Measurements from ENCODE around the gene ARFGEF2. TPM values are rescaled to one million over a fixed set of nuclear protein-coding genes. Genes with fewer than 3 reads are reported as not detected.

ARFGEF2 gene
- total and polyA plus RNA-seq, 4 donors = 10.3 to 51.3 (median 16.6) TPM

DNA sequence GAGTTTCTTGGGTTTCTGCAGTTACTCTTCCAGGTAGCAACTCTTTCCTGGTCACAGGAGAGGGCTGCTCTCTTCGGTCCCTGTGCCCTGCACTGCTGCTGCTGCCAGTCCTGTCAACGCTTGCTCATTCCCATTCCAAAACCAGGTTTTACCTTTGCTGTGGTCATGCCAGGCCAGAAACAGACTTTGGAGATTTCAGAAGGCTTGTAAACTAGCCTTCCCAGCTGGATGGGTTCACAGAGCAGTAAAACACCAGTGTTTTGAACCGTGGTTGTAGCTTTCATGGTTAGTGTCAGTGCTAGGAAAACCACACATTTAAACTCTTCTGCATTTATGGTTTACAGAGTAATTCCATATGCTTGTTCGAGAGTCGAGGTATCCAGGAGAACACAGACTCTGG is 16.2 kb downstream of the ARFGEF2 start:
- Histone ChIP-seq H3K9ac (ENCODE audit: low read depth in 1 of 2, low read length in 2 of 2) (no peak overlapping the region), H3K36me3 (ENCODE audit: control insufficient read depth in 4 of 4, insufficient read depth in 3 of 4, low read depth in 1 of 4, low read length in 3 of 4) (peaks cover 0 to 6% (median 2%) of the 10 kb centered on the region in 4 donors), H3K27me3 (ENCODE audit: control insufficient read depth in 4 of 4, insufficient read depth in 4 of 4, low read length in 3 of 4) (no peaks in the 10 kb centered on the region), H3K27ac (ENCODE audit: low read depth in 1 of 2, low read length in 2 of 2) (peak overlapping the region in 1 of 2 donors; percentile 23), H3K4me3 (ENCODE audit: low read depth in 1 of 3, low read length in 3 of 3) (no peak overlapping the region), H3K9me3 (ENCODE audit: control insufficient read depth in 4 of 4, low read length in 3 of 4) (no peaks in the 10 kb centered on the region), H3K4me1 (ENCODE audit: control insufficient read depth in 4 of 4, insufficient read depth in 4 of 4, low read length in 3 of 4) (peaks cover 12 to 27% (median 20%) of the 10 kb centered on the region in 4 donors)
- TF ChIP-seq EGR1 (IDR thresholded peaks at IDR 0.05; ENCODE audit: low read depth in 2 of 2) (no peak), RXRA (IDR thresholded peaks at IDR 0.05) (peak in 1 of 2 donors; percentile 52), RAD21 (IDR thresholded peaks at IDR 0.05) (peak in 1 of 2 donors; percentile 10), HNF4A (conservative IDR thresholded peaks at IDR 0.05) (peak; percentile 24 to 63)
- TF ChIP-seq, protein P1, sequence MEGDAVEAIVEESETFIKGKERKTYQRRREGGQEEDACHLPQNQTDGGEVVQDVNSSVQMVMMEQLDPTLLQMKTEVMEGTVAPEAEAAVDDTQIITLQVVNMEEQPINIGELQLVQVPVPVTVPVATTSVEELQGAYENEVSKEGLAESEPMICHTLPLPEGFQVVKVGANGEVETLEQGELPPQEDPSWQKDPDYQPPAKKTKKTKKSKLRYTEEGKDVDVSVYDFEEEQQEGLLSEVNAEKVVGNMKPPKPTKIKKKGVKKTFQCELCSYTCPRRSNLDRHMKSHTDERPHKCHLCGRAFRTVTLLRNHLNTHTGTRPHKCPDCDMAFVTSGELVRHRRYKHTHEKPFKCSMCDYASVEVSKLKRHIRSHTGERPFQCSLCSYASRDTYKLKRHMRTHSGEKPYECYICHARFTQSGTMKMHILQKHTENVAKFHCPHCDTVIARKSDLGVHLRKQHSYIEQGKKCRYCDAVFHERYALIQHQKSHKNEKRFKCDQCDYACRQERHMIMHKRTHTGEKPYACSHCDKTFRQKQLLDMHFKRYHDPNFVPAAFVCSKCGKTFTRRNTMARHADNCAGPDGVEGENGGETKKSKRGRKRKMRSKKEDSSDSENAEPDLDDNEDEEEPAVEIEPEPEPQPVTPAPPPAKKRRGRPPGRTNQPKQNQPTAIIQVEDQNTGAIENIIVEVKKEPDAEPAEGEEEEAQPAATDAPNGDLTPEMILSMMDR (IDR thresholded peaks at IDR 0.05; ENCODE audit: low read depth, low read length, missing input control) = no peak
- no peak for DNase-seq (ENCODE audit: low spot score)
- WGBS = 48% methylated on average over 5 of the region's 5 CpGs

DNA sequence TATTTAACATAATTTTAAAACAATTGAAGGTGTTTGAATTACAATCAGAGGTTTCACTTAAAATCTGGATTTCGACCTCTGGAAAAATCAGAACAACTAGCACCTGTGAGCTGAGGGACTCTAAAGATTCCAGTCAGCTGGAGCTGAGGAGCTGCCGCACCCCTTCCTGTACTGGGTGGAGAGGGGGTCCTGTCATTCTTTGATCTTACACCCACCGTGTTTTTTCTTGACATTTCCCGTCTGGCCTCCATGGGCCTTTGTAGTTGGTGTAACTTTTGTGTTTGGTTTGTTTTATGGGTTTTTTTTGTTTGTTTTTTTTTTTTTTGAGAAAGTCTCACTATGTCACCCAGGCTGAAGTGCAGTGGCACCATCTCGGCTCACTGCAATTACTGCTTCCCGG is 17.2 kb downstream of the ARFGEF2 start:
- 78% methylated on average over 6 of the region's 6 CpGs for WGBS
- H3K27ac ChIP-seq (ENCODE audit: low read depth in 1 of 2, low read length in 2 of 2) = no peak overlapping the region
- H3K9ac ChIP-seq (ENCODE audit: low read depth in 1 of 2, low read length in 2 of 2) = no peak overlapping the region

More for the DNA sequence above, 17.2 kb downstream of the ARFGEF2 start:
- TF ChIP-seq RXRA (IDR thresholded peaks at IDR 0.05) (no peak), NR2F2 (IDR thresholded peaks at IDR 0.05) (no peak), YY1 (IDR thresholded peaks at IDR 0.05) (no peak), RAD21 (IDR thresholded peaks at IDR 0.05) (no peak), TAF1 (conservative IDR thresholded peaks at IDR 0.05) (no peak), FOXA2 (IDR thresholded peaks at IDR 0.05) (no peak), SP1 (IDR thresholded peaks at IDR 0.05) (no peak), JUND (IDR thresholded peaks at IDR 0.05) (no peak), HNF4A (conservative IDR thresholded peaks at IDR 0.05) (no peak), EGR1 (IDR thresholded peaks at IDR 0.05; ENCODE audit: low read depth in 2 of 2) (no peak), FOXA1 (IDR thresholded peaks at IDR 0.05) (no peak), GABPA (IDR thresholded peaks at IDR 0.05 in 1 of 2, conservative IDR thresholded peaks at IDR 0.05 in 1 of 2) (no peak)
- TF ChIP-seq, protein P2, sequence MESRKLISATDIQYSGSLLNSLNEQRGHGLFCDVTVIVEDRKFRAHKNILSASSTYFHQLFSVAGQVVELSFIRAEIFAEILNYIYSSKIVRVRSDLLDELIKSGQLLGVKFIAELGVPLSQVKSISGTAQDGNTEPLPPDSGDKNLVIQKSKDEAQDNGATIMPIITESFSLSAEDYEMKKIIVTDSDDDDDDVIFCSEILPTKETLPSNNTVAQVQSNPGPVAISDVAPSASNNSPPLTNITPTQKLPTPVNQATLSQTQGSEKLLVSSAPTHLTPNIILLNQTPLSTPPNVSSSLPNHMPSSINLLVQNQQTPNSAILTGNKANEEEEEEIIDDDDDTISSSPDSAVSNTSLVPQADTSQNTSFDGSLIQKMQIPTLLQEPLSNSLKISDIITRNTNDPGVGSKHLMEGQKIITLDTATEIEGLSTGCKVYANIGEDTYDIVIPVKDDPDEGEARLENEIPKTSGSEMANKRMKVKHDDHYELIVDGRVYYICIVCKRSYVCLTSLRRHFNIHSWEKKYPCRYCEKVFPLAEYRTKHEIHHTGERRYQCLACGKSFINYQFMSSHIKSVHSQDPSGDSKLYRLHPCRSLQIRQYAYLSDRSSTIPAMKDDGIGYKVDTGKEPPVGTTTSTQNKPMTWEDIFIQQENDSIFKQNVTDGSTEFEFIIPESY (IDR thresholded peaks at IDR 0.05) = no peak
- TF ChIP-seq, protein P3, sequence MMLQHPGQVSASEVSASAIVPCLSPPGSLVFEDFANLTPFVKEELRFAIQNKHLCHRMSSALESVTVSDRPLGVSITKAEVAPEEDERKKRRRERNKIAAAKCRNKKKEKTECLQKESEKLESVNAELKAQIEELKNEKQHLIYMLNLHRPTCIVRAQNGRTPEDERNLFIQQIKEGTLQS (IDR thresholded peaks at IDR 0.05) = no peak
- TF ChIP-seq, protein P4, sequence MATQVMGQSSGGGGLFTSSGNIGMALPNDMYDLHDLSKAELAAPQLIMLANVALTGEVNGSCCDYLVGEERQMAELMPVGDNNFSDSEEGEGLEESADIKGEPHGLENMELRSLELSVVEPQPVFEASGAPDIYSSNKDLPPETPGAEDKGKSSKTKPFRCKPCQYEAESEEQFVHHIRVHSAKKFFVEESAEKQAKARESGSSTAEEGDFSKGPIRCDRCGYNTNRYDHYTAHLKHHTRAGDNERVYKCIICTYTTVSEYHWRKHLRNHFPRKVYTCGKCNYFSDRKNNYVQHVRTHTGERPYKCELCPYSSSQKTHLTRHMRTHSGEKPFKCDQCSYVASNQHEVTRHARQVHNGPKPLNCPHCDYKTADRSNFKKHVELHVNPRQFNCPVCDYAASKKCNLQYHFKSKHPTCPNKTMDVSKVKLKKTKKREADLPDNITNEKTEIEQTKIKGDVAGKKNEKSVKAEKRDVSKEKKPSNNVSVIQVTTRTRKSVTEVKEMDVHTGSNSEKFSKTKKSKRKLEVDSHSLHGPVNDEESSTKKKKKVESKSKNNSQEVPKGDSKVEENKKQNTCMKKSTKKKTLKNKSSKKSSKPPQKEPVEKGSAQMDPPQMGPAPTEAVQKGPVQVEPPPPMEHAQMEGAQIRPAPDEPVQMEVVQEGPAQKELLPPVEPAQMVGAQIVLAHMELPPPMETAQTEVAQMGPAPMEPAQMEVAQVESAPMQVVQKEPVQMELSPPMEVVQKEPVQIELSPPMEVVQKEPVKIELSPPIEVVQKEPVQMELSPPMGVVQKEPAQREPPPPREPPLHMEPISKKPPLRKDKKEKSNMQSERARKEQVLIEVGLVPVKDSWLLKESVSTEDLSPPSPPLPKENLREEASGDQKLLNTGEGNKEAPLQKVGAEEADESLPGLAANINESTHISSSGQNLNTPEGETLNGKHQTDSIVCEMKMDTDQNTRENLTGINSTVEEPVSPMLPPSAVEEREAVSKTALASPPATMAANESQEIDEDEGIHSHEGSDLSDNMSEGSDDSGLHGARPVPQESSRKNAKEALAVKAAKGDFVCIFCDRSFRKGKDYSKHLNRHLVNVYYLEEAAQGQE (IDR thresholded peaks at IDR 0.05) = no peak
- TF ChIP-seq, protein P1 (IDR thresholded peaks at IDR 0.05; ENCODE audit: low read depth, low read length, missing input control) = no peak
- Histone ChIP-seq H3K27me3 (ENCODE audit: control insufficient read depth in 4 of 4, insufficient read depth in 4 of 4, low read length in 3 of 4) (no peaks in the 10 kb centered on the region), H3K36me3 (ENCODE audit: control insufficient read depth in 4 of 4, insufficient read depth in 3 of 4, low read depth in 1 of 4, low read length in 3 of 4) (peaks cover 0 to 14% (median 5%) of the 10 kb centered on the region in 4 donors), H3K9me3 (ENCODE audit: control insufficient read depth in 4 of 4, low read length in 3 of 4) (no peaks in the 10 kb centered on the region), H3K4me1 (ENCODE audit: control insufficient read depth in 4 of 4, insufficient read depth in 4 of 4, low read length in 3 of 4) (peaks cover 4 to 18% (median 11%) of the 10 kb centered on the region in 4 donors), H3K4me3 (ENCODE audit: low read depth in 1 of 3, low read length in 3 of 3) (no peak overlapping the region)
- DNase-seq (ENCODE audit: low spot score) = no peak
